Activated CD8-positive, alpha-beta T cell treated with anti-CD3 and anti-CD28 coated beads for 36 hours (primary cell): Measurements from ENCODE around the gene RUNDC1. TPM values are rescaled to one million over a fixed set of nuclear protein-coding genes. Genes with fewer than 3 reads are reported as not detected.

Experiments used
- ATAC-seq: fragments of 200-7000 bp; cut with Tn5 transposase; one replicate; pipeline ENCODE4 v1.10.0; 2021; ENCODE audit warnings: mild to moderate bottlenecking, moderate library complexity
- CTCF ChIA-PET: fragments of 350-600 bp; sonication (Branson Sonifier 250); formaldehyde crosslinking; loops from one replicate; lab custom pipeline; 2021; ENCODE audit warnings: antibody characterized with exemption; lab: Charles Lee
- POLR2A ChIA-PET: fragments of 350-600 bp; sonication (Branson Sonifier 250); formaldehyde crosslinking; loops from one replicate; lab custom pipeline; 2021; ENCODE audit warnings: antibody characterized with exemption; lab: Charles Lee
- DNase-seq: peaks from one replicate; pipeline ENCODE4 v3.0.0-alpha.2; 2020
- H3K27ac Mint-ChIP-seq: one replicate; pipeline ENCODE4 v1.8.0; 2021; ENCODE audit warnings: mild to moderate bottlenecking, mixed read lengths
- H3K27me3 Mint-ChIP-seq: one replicate; pipeline ENCODE4 v1.8.0; 2021; ENCODE audit warnings: mixed read lengths
- H3K36me3 Mint-ChIP-seq: one replicate; pipeline ENCODE4 v1.8.0; 2021; ENCODE audit warnings: low read depth, mixed read lengths
- H3K4me1 Mint-ChIP-seq: one replicate; pipeline ENCODE4 v1.8.0; 2021; ENCODE audit warnings: low read depth, mixed read lengths
- H3K4me3 Mint-ChIP-seq: one replicate; pipeline ENCODE4 v1.8.0; 2021; ENCODE audit warnings: mild to moderate bottlenecking, moderate library complexity, mixed read lengths
- H3K9me3 Mint-ChIP-seq: one replicate; pipeline ENCODE4 v1.8.0; 2021; ENCODE audit warnings: mixed read lengths
- CTCF ChIP-seq: fragments of 200-600 bp; IDR thresholded peaks from one replicate; pipeline ENCODE4 v1.8.0; 2022; ENCODE audit warnings: antibody characterized with exemption, mild to moderate bottlenecking
- intact Hi-C: fragments of 100-400 bp; cut with micrococcal nuclease; formaldehyde crosslinking; loops from one replicate; pipeline ENCODE4 v1.10.0; 2022
- total RNA-seq, 2 experiments: library from RNA; stranded (reverse); gene quantifications; one replicate each; pipeline ENCODE4 v1.2.3, GENCODE V29; 2021

Gene RUNDC1
- total RNA-seq, 2 experiments from 2014 or later = 16.1 to 17.0 TPM

- Mint-ChIP-seq H3K9me3 (no peaks in the 10 kb centered on the region), H3K36me3 (no peaks in the 10 kb centered on the region), H3K27ac (no peak overlapping the region), H3K27me3 (no peaks in the 10 kb centered on the region), H3K4me1 (no peaks in the 10 kb centered on the region), H3K4me3 (no peak overlapping the region)
- CTCF ChIA-PET = interaction anchor here (1.0 kb wide), 1 partner anchor 10 kb away, joined by 3 read pairs; no protein-coding TSS in a partner anchor
- ATAC-seq (no peak), DNase-seq (no peak)
- intact Hi-C loops = no loop called here
- POLR2A ChIA-PET = interaction anchor here (0.6 kb wide), 1 partner anchor 90 kb away, joined by 5 read pairs; the partner anchor contains the start of gene BRCA1
- TF ChIP-seq CTCF = no peak
These were observed 54.5 kb downstream of the RUNDC1 start for GRCh38 chr17:43034894-43035293.

- H3K27ac Mint-ChIP-seq = no peak overlapping the region
- peaks cover 6% of the 10 kb centered on the region for H3K36me3 Mint-ChIP-seq
- no peak for ATAC-seq
- no peak overlapping the region for H3K4me3 Mint-ChIP-seq
- TF ChIP-seq CTCF = no peak
- H3K27me3 Mint-ChIP-seq = no peaks in the 10 kb centered on the region
- POLR2A ChIA-PET = interaction anchor here (0.8 kb wide), 1 partner anchor 24 kb away, joined by 3 read pairs; no protein-coding TSS in a partner anchor
- H3K9me3 Mint-ChIP-seq = no peaks in the 10 kb centered on the region
- intact Hi-C loops = no loop called here
- CTCF ChIA-PET = no interaction called here
- DNase-seq = no peak
- no peaks in the 10 kb centered on the region for H3K4me1 Mint-ChIP-seq
These were observed 59.3 kb downstream of the RUNDC1 start for GRCh38 chr17:43039646-43040045.

GRCh38 chr17:43040655-43041054 lies 60.3 kb downstream of the RUNDC1 start:
- H3K4me3 Mint-ChIP-seq = no peak overlapping the region
- ChIA-PET POLR2A (no interaction called here), CTCF (no interaction called here)
- TF ChIP-seq CTCF = no peak
- H3K36me3 Mint-ChIP-seq = peaks cover 12% of the 10 kb centered on the region
- H3K9me3 Mint-ChIP-seq = no peaks in the 10 kb centered on the region
- DNase-seq = no peak
- H3K27me3 Mint-ChIP-seq = no peaks in the 10 kb centered on the region
- intact Hi-C loops = no loop called here
- no peak for ATAC-seq
- no peak overlapping the region for H3K27ac Mint-ChIP-seq
- no peaks in the 10 kb centered on the region for H3K4me1 Mint-ChIP-seq

GRCh38 chr17:43042025-43042628 lies 61.8 kb downstream of the RUNDC1 start:
- ChIA-PET POLR2A (interaction anchor here (0.6 to 1.2 kb wide), 3 partner anchors 8 to 273 kb away, joined by 3 to 4 read pairs (median 3); no protein-coding TSS in a partner anchor), CTCF (interaction anchor here (1.2 kb wide), 1 partner anchor 18 kb away, joined by 5 read pairs; no protein-coding TSS in a partner anchor)
- Mint-ChIP-seq H3K27me3 (no peaks in the 10 kb centered on the region), H3K4me1 (no peaks in the 10 kb centered on the region), H3K9me3 (no peaks in the 10 kb centered on the region), H3K36me3 (peaks cover 14% of the 10 kb centered on the region), H3K27ac (no peak overlapping the region), H3K4me3 (no peak overlapping the region)
- no peak for ATAC-seq
- intact Hi-C loops = no loop called here
- no peak for TF ChIP-seq CTCF
- no peak for DNase-seq

Other genes with a start within 250 kb of the RUNDC1 start
- 10 to 100 TPM; 23.1 to 25.5 TPM for gene EZH1, start 235.5 kb upstream of the RUNDC1 start, total RNA-seq
- gene RAMP2, start 219.3 kb upstream of the RUNDC1 start, total RNA-seq = not detected
- 10 to 100 TPM; 63.4 to 67.2 TPM for gene VPS25, start 207.1 kb upstream of the RUNDC1 start, total RNA-seq
- gene WNK4, start 200.0 kb upstream of the RUNDC1 start, total RNA-seq = under 1 TPM; 0.65 to 0.72 TPM
- 10 to 100 TPM; 24.9 to 27.9 TPM for gene COA3, start 181.9 kb upstream of the RUNDC1 start, total RNA-seq
- under 1 TPM in 1 of 2 experiments, not detected in 1; 0.23 TPM for gene CNTD1, start 181.7 kb upstream of the RUNDC1 start, total RNA-seq
- 10 to 100 TPM; 72.0 to 74.1 TPM for gene BECN1, start 156.3 kb upstream of the RUNDC1 start, total RNA-seq
- 100 to 1,000 TPM; 124 to 132 TPM for gene PSME3, start 147.2 kb upstream of the RUNDC1 start, total RNA-seq
- gene AOC2, start 136.0 kb upstream of the RUNDC1 start, total RNA-seq = 1 to 10 TPM; 3.0 to 3.3 TPM
- 1 to 10 TPM; 2.0 to 2.9 TPM for gene AOC3, start 129.4 kb upstream of the RUNDC1 start, total RNA-seq
- not detected for gene G6PC1, start 79.8 kb upstream of the RUNDC1 start, total RNA-seq
- gene AARSD1, start 16.1 kb upstream of the RUNDC1 start, total RNA-seq = 10 to 100 TPM; 54.3 to 57.5 TPM
- 1 to 10 TPM; 2.2 to 2.8 TPM for gene PTGES3L, start 485 bp upstream of the RUNDC1 start, total RNA-seq
- gene RPL27, start 17.9 kb downstream of the RUNDC1 start, total RNA-seq = 1,000 to 10,000 TPM; 1,640 to 1,647 TPM
- gene IFI35, start 26.2 kb downstream of the RUNDC1 start, total RNA-seq = 10 to 100 TPM; 33.4 to 35.8 TPM
- 10 to 100 TPM; 35.9 to 39.4 TPM for gene VAT1, start 41.8 kb downstream of the RUNDC1 start, total RNA-seq
- not detected for gene RND2, start 44.7 kb downstream of the RUNDC1 start, total RNA-seq
- gene BRCA1, start 144.8 kb downstream of the RUNDC1 start, total RNA-seq = 10 to 100 TPM; 84.5 to 92.9 TPM
- 10 to 100 TPM; 45.6 to 46.5 TPM for gene NBR1, start 190.6 kb downstream of the RUNDC1 start, total RNA-seq
- 1 to 10 TPM; 9.2 to 9.8 TPM for gene TMEM106A, start 231.3 kb downstream of the RUNDC1 start, total RNA-seq
- gene CCDC200, start 248.1 kb downstream of the RUNDC1 start, total RNA-seq = not detected